Natural killer cell (primary cell): ENCODE results near the gene HAND1. TPM values are rescaled to one million over a fixed set of nuclear protein-coding genes. Genes with fewer than 3 reads are reported as not detected.

Experiments
- ATAC-seq, 3 donors: fragments of 150-1000 bp in 2 of 3; fragments of 200-7000 bp in 1 of 3; cut with Tn5 transposase; 1 replicate in 1 of 3; 2 replicates in 2 of 3; pipeline ENCODE4 v1.10.0; 2021; ENCODE audit warnings: mild to moderate bottlenecking in 2 of 3, moderate library complexity in 2 of 3
- DNase-seq, 2 donors: peaks; one replicate each; pipeline versions ENCODE4 v3.0.0 to v3.0.0-alpha.2; 2013 to 2021; ENCODE audit warnings: mixed read lengths in 1 of 2
- H3K27ac ChIP-seq: one replicate; pipeline ENCODE4 v1.5.1; 2013; ENCODE audit warnings: mild to moderate bottlenecking, low read length
- H3K27me3 ChIP-seq: one replicate; pipeline ENCODE4 v1.6.1; 2013; ENCODE audit warnings: low read length; ENCODE audit not compliant: control insufficient read depth, insufficient read depth
- H3K36me3 ChIP-seq: one replicate; pipeline ENCODE4 v1.6.1; 2013; ENCODE audit warnings: low read length; ENCODE audit not compliant: control insufficient read depth, insufficient read depth
- H3K4me1 ChIP-seq: one replicate; pipeline ENCODE4 v1.6.1; 2013; ENCODE audit warnings: low read length; ENCODE audit not compliant: control insufficient read depth, insufficient read depth
- H3K4me3 ChIP-seq: one replicate; pipeline ENCODE4 v1.5.1; 2013; ENCODE audit warnings: low read length
- H3K9me3 ChIP-seq: one replicate; pipeline ENCODE4 v1.6.1; 2013; ENCODE audit warnings: low read length; ENCODE audit not compliant: control insufficient read depth, insufficient read depth
- H3K27ac Mint-ChIP-seq, 2 donors: one replicate each; pipeline ENCODE4 v1.8.0; 2022; ENCODE audit warnings: mild to moderate bottlenecking in 2 of 2, mixed read lengths in 2 of 2, moderate library complexity in 1 of 2
- H3K27me3 Mint-ChIP-seq, 2 donors: one replicate each; pipeline ENCODE4 v1.8.0; 2022; ENCODE audit warnings: low read depth in 2 of 2, mixed read lengths in 2 of 2
- H3K36me3 Mint-ChIP-seq: one replicate; pipeline ENCODE4 v1.8.0; 2022; ENCODE audit warnings: mixed read lengths
- H3K4me1 Mint-ChIP-seq, 2 donors: one replicate each; pipeline ENCODE4 v1.8.0; 2022; ENCODE audit warnings: mixed read lengths in 2 of 2
- H3K4me3 Mint-ChIP-seq: one replicate; pipeline ENCODE4 v1.8.0; 2022; ENCODE audit warnings: mild to moderate bottlenecking, moderate library complexity, mixed read lengths
- H3K9me3 Mint-ChIP-seq, 2 donors: one replicate each; pipeline ENCODE4 v1.8.0; 2022; ENCODE audit warnings: mixed read lengths in 2 of 2
- WGBS: methylation state at CpG from one replicate; pipeline ENCODE4 v1.1.7; 2013; ENCODE audit warnings: missing lambda C conversion rate; ENCODE audit not compliant: insufficient coverage; 5-methylcytosine and 5-hydroxymethylcytosine counted together
- intact Hi-C: fragments of 100-400 bp; cut with micrococcal nuclease; formaldehyde crosslinking; loops from one replicate; pipeline ENCODE4 v1.14.2; 2022
- total RNA-seq, 4 donors: library from RNA; stranded (reverse); fragments of 120-200 nt in 1 of 4; gene quantifications; one replicate each; pipeline versions ENCODE4 v1.2.3 to v1.2.4, GENCODE V29; 2013 to 2022
- TF ChIP-seq, protein P1 (sequence below): fragments of 200-600 bp; IDR thresholded peaks from one replicate; pipeline ENCODE4 v1.8.0; 2022; ENCODE audit warnings: antibody characterized with exemption

HAND1 gene
- total RNA-seq, 3 donors from 2014 or later (not counting 1 experiment from before 2014, with no cell fraction given) = not detected

DNA sequence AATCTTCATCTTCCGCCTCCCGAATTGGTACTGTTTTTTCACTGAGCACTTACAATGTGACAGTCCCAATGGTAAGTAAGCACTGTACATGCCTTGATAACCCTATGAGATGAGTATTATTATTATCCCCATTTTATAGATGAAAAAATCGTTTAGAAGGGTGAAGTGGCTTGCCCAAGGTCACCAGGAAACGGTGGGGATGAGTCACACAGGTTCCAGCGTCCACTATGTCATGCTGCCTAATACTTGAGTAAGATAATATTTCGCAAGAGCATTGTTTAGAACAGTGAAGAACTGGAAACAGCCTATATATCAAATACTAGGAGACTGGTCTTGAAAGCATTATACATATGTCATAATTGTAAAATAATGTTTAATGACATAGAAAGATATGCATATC lies 12.9 kb downstream of the HAND1 start:
- TF ChIP-seq, protein P1, sequence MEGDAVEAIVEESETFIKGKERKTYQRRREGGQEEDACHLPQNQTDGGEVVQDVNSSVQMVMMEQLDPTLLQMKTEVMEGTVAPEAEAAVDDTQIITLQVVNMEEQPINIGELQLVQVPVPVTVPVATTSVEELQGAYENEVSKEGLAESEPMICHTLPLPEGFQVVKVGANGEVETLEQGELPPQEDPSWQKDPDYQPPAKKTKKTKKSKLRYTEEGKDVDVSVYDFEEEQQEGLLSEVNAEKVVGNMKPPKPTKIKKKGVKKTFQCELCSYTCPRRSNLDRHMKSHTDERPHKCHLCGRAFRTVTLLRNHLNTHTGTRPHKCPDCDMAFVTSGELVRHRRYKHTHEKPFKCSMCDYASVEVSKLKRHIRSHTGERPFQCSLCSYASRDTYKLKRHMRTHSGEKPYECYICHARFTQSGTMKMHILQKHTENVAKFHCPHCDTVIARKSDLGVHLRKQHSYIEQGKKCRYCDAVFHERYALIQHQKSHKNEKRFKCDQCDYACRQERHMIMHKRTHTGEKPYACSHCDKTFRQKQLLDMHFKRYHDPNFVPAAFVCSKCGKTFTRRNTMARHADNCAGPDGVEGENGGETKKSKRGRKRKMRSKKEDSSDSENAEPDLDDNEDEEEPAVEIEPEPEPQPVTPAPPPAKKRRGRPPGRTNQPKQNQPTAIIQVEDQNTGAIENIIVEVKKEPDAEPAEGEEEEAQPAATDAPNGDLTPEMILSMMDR = no peak
- DNase-seq (no peak), ATAC-seq (no peak)
- H3K36me3 Mint-ChIP-seq = no peaks in the 10 kb centered on the region
- H3K27me3 Mint-ChIP-seq = peaks cover 4 to 6% of the 10 kb centered on the region in 2 donors
- intact Hi-C loops = loop anchor here (10.0 kb wide), 1 partner anchor 150 kb away; no protein-coding TSS in a partner anchor
- H3K27ac Mint-ChIP-seq = no peak overlapping the region
- H3K4me1 Mint-ChIP-seq = no peaks in the 10 kb centered on the region
- H3K4me3 Mint-ChIP-seq = no peak overlapping the region
- no peaks in the 10 kb centered on the region for H3K9me3 ChIP-seq
- H3K36me3 ChIP-seq = no peaks in the 10 kb centered on the region
- H3K4me1 ChIP-seq = no peaks in the 10 kb centered on the region
- H3K9me3 Mint-ChIP-seq = no peaks in the 10 kb centered on the region
- no peak overlapping the region for H3K4me3 ChIP-seq
- H3K27me3 ChIP-seq = peaks cover 3% of the 10 kb centered on the region
- 76% methylated on average over 4 of the region's 6 CpGs for WGBS
- H3K27ac ChIP-seq = no peak overlapping the region

DNA sequence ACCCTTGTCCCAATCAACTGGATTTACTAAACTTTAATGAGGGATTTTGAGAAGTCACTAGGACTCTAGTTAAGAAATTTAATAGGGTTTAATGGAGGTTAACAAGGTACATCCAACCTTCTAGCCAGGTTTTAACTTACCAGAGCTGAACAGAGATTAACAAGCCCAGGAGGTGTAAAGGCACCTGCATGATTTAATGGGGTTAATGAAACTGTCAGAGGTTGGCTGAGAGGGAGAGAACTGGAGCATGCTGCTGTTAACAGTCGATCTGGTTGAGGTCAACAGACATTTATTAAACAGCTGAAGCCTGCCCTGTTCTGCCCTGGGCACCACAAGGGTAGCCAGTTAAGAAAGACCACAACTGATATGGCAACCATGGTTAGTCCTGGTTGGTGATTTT lies 13.6 kb downstream of the HAND1 start:
- Histone ChIP-seq H3K4me1 (no peaks in the 10 kb centered on the region), H3K27me3 (peaks cover 3% of the 10 kb centered on the region), H3K9me3 (no peaks in the 10 kb centered on the region), H3K36me3 (no peaks in the 10 kb centered on the region), H3K27ac (no peak overlapping the region), H3K4me3 (no peak overlapping the region)
- DNase-seq (no peak), ATAC-seq (no peak)
- Mint-ChIP-seq H3K9me3 (no peaks in the 10 kb centered on the region), H3K4me1 (no peaks in the 10 kb centered on the region), H3K4me3 (no peak overlapping the region), H3K27me3 (peaks cover 0 to 3% of the 10 kb centered on the region in 2 donors), H3K36me3 (no peaks in the 10 kb centered on the region), H3K27ac (no peak overlapping the region)
- intact Hi-C loops = loop anchor here (10.0 kb wide), 1 partner anchor 150 kb away; no protein-coding TSS in a partner anchor
- WGBS = 86% methylated on average over 1 of the region's 1 CpG
- TF ChIP-seq, protein P1 = no peak

DNA sequence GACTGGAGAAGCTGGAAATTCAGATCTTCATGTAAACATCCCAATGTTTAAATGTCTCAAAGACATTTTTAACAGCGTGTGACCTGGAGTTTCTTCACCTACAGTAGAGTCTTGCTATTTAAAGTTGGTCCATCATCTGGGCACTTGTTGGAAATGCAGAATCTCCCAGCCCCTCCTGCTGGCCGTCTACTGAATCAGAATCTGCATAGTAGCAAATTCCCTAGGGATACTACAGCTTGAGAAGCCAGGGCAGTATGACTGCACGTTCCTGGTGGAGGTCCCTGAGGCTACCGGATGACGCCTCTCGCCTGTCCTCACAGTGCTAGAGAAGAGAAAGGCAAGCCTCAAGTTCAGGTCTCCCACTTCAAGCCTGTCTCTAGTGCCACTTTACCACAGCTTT lies 16.5 kb downstream of the HAND1 start:
- Histone ChIP-seq H3K9me3 (no peaks in the 10 kb centered on the region), H3K27ac (no peak overlapping the region), H3K36me3 (peaks cover 18% of the 10 kb centered on the region), H3K4me3 (no peak overlapping the region), H3K27me3 (no peaks in the 10 kb centered on the region), H3K4me1 (no peaks in the 10 kb centered on the region)
- 94% methylated on average over 6 of the region's 6 CpGs for WGBS
- H3K36me3 Mint-ChIP-seq = peaks cover 10% of the 10 kb centered on the region
- no peak for ATAC-seq
- TF ChIP-seq, protein P1 = no peak
- no peak for DNase-seq
- H3K27ac Mint-ChIP-seq = no peak overlapping the region
- H3K4me3 Mint-ChIP-seq = no peak overlapping the region
- no peaks in the 10 kb centered on the region for H3K9me3 Mint-ChIP-seq
- H3K4me1 Mint-ChIP-seq = peaks cover 0 to 5% of the 10 kb centered on the region in 2 donors
- H3K27me3 Mint-ChIP-seq = no peaks in the 10 kb centered on the region
- intact Hi-C loops = loop anchor here (10.0 kb wide), 1 partner anchor 153 kb away; no protein-coding TSS in a partner anchor

DNA sequence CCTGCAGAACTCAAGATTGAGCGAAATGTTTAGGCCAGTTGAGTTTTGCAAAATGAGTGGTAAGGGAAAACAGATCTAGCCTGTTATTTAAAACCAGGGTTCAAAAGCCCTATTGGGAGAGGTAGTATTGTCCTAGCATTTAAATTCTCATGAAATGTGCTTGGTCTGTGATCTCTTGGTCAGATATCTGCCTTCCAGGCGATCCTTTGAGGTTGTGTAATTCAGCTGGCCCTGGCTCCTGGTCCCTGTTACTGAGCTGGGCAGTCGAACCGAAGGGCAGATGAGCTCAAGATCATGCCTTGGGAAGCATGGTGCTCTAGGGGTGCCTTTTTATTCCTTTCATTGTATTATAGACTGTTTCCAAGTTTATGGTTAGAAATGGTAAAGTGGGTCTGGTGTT lies 17.9 kb downstream of the HAND1 start:
- DNase-seq = no peak
- no peak overlapping the region for H3K4me3 Mint-ChIP-seq
- no peaks in the 10 kb centered on the region for H3K27me3 ChIP-seq
- no peaks in the 10 kb centered on the region for H3K9me3 Mint-ChIP-seq
- H3K4me3 ChIP-seq = no peak overlapping the region
- TF ChIP-seq, protein P1 = no peak
- ATAC-seq = no peak
- peaks cover 10% of the 10 kb centered on the region for H3K36me3 Mint-ChIP-seq
- peaks cover 32% of the 10 kb centered on the region for H3K36me3 ChIP-seq
- no peaks in the 10 kb centered on the region for H3K27me3 Mint-ChIP-seq
- no peak overlapping the region for H3K27ac ChIP-seq
- WGBS = 97% methylated on average over 4 of the region's 4 CpGs
- intact Hi-C loops = loop anchor here (10.0 kb wide), 1 partner anchor 155 kb away; no protein-coding TSS in a partner anchor
- no peaks in the 10 kb centered on the region for H3K4me1 ChIP-seq
- H3K4me1 Mint-ChIP-seq = peaks cover 0 to 5% of the 10 kb centered on the region in 2 donors
- H3K27ac Mint-ChIP-seq = no peak overlapping the region
- H3K9me3 ChIP-seq = no peaks in the 10 kb centered on the region
